IMR-90 (cell line): ENCODE results near the gene PGBD5.

Source experiments
- BHLHE40 ChIP-seq: fragments of 150-350 bp; IDR thresholded peaks from 2 replicates; pipeline ENCODE4 v1.6.1; 2016; ENCODE audit warnings: mild to moderate bottlenecking, low read depth, low read length
- CTCF ChIP-seq: conservative IDR thresholded peaks from 2 replicates; pipeline ENCODE4 v1.5.1; 2012; ENCODE audit warnings: mild to moderate bottlenecking, low read depth, low read length, improper control_type of control experiment
- MAFK ChIP-seq: IDR thresholded peaks from 2 replicates; pipeline ENCODE4 v1.6.1; 2012; ENCODE audit warnings: low read depth, low read length, improper control_type of control experiment
- POLR2A ChIP-seq: IDR thresholded peaks from 2 replicates; pipeline ENCODE4 v1.6.1; 2012; ENCODE audit warnings: mild to moderate bottlenecking, low read depth, low read length

- TF ChIP-seq MAFK: no peak
- TF ChIP-seq BHLHE40: no peak
- no peak for TF ChIP-seq POLR2A
- no peak for TF ChIP-seq CTCF
Observed at GRCh38 chr1:230340526-230341161, 85.5 kb downstream of the PGBD5 start.
